Calu3 (cell line): ENCODE results near the gene GYS2. TPM values are rescaled to one million over a fixed set of nuclear protein-coding genes. Genes with fewer than 3 reads are reported as not detected.

Experiments
- BruUV-seq: library from RNA; stranded (reverse); fragments of 400-500 nt; replicated peaks from 2 replicates; lab custom pipeline; 2021; lab: Mats Ljungman, UMichigan
- CTCF ChIA-PET: fragments of 300-600 bp; sonication (Branson Sonifier 250); formaldehyde crosslinking; loops from one replicate; lab custom pipeline; 2022; ENCODE audit warnings: antibody characterized with exemption; lab: Charles Lee
- DNase-seq: peaks from one replicate; pipeline ENCODE4 v3.0.0; 2022
- H3K27ac Mint-ChIP-seq: one replicate; pipeline ENCODE4 v1.8.0; 2022; ENCODE audit warnings: mixed read lengths; ENCODE audit not compliant: unreplicated experiment
- H3K27me3 Mint-ChIP-seq: one replicate; pipeline ENCODE4 v1.8.0; 2022; ENCODE audit warnings: mixed read lengths; ENCODE audit not compliant: unreplicated experiment
- H3K36me3 Mint-ChIP-seq: one replicate; pipeline ENCODE4 v1.8.0; 2022; ENCODE audit warnings: mild to moderate bottlenecking, moderate library complexity, mixed read lengths; ENCODE audit not compliant: insufficient read depth, unreplicated experiment
- H3K4me1 Mint-ChIP-seq: one replicate; pipeline ENCODE4 v1.8.0; 2022; ENCODE audit warnings: mild to moderate bottlenecking, low read depth, mixed read lengths; ENCODE audit not compliant: unreplicated experiment
- H3K4me3 Mint-ChIP-seq: one replicate; pipeline ENCODE4 v1.8.0; 2022; ENCODE audit warnings: mild to moderate bottlenecking, low read depth, moderate library complexity, mixed read lengths; ENCODE audit not compliant: unreplicated experiment
- H3K9me3 Mint-ChIP-seq: one replicate; pipeline ENCODE4 v1.8.0; 2022; ENCODE audit warnings: low read depth, mixed read lengths; ENCODE audit not compliant: unreplicated experiment
- CTCF ChIP-seq: fragments of 200-600 bp; IDR thresholded peaks from one replicate; pipeline ENCODE4 v1.8.0; 2022; ENCODE audit warnings: antibody characterized with exemption; ENCODE audit not compliant: unreplicated experiment
- intact Hi-C: fragments of 100-400 bp; cut with micrococcal nuclease; formaldehyde crosslinking; loops from one replicate; pipeline ENCODE4 v1.10.0; 2022; ENCODE audit not compliant: unreplicated experiment
- total RNA-seq: library from RNA; stranded (reverse); gene quantifications from 2 replicates; pipeline ENCODE4 v1.2.3, GENCODE V29; 2022

GYS2 gene
- total RNA-seq, 1 experiment from 2014 or later, result not detected

GRCh38 chr12:21627924-21628323, 23.3 kb upstream of the GYS2 start:
- Mint-ChIP-seq H3K4me3 (no peak overlapping the region), H3K4me1 (no peaks in the 10 kb centered on the region), H3K27ac (no peak overlapping the region), H3K9me3 (peaks cover 4% of the 10 kb centered on the region), H3K36me3 (no peaks in the 10 kb centered on the region), H3K27me3 (no peaks in the 10 kb centered on the region)
- BruUV-seq, result no TSS peak
- no peak for DNase-seq
- TF ChIP-seq CTCF, result no peak
- CTCF ChIA-PET, result no interaction called here
- intact Hi-C loops, result no loop called here

- no peaks in the 10 kb centered on the region for H3K9me3 Mint-ChIP-seq
- H3K4me1 Mint-ChIP-seq, result peaks cover 9% of the 10 kb centered on the region
- H3K27me3 Mint-ChIP-seq, result no peaks in the 10 kb centered on the region
- H3K36me3 Mint-ChIP-seq, result no peaks in the 10 kb centered on the region
- CTCF ChIA-PET, result no interaction called here
- BruUV-seq, result no TSS peak
- TF ChIP-seq CTCF, result no peak
- intact Hi-C loops, result no loop called here
- no peak overlapping the region for H3K4me3 Mint-ChIP-seq
- DNase-seq, result no peak
- H3K27ac Mint-ChIP-seq, result no peak overlapping the region
Measured at GRCh38 chr12:21618566-21618965, 13.9 kb upstream of the GYS2 start.

GRCh38 chr12:21617030-21617429, 12.4 kb upstream of the GYS2 start:
- H3K27me3 Mint-ChIP-seq, result no peaks in the 10 kb centered on the region
- no peaks in the 10 kb centered on the region for H3K36me3 Mint-ChIP-seq
- BruUV-seq, result no TSS peak

GRCh38 chr12:21615431-21615830, 10.8 kb upstream of the GYS2 start:
- no peaks in the 10 kb centered on the region for H3K36me3 Mint-ChIP-seq
- H3K4me3 Mint-ChIP-seq, result no peak overlapping the region
- no peak for TF ChIP-seq CTCF
- H3K9me3 Mint-ChIP-seq, result no peaks in the 10 kb centered on the region
- CTCF ChIA-PET, result no interaction called here
- no peak overlapping the region for H3K27ac Mint-ChIP-seq
- no peak for DNase-seq
- H3K4me1 Mint-ChIP-seq, result peaks cover 9% of the 10 kb centered on the region
- no TSS peak for BruUV-seq
- H3K27me3 Mint-ChIP-seq, result no peaks in the 10 kb centered on the region
- intact Hi-C loops, result no loop called here

More at GRCh38 chr12:21617030-21617429, 12.4 kb upstream of the GYS2 start:
- Mint-ChIP-seq H3K4me1 (peaks cover 9% of the 10 kb centered on the region), H3K9me3 (no peaks in the 10 kb centered on the region), H3K27ac (no peak overlapping the region), H3K4me3 (no peak overlapping the region)
- no peak for TF ChIP-seq CTCF
- CTCF ChIA-PET, result no interaction called here
- intact Hi-C loops, result no loop called here
- no peak for DNase-seq
